Panc1 (cell line): ENCODE measurements around the gene STK39. TPM values are rescaled to one million over a fixed set of nuclear protein-coding genes. Genes with fewer than 3 reads are reported as not detected.

Experiments
- ATAC-seq: fragments of 200-7000 bp; cut with Tn5 transposase; 2 replicates; pipeline ENCODE4 v1.9.1; 2020; ENCODE audit warnings: mild to moderate bottlenecking, moderate library complexity
- BruUV-seq: library from RNA; stranded (reverse); fragments of 400-500 nt; replicated peaks from 2 replicates; lab custom pipeline; 2021; lab: Mats Ljungman, UMichigan
- CTCF ChIA-PET: fragments of 300-600 bp; sonication (Branson Sonifier 250); formaldehyde crosslinking; loops from one replicate; lab custom pipeline; 2022; ENCODE audit warnings: antibody characterized with exemption; lab: Charles Lee
- POLR2A ChIA-PET: fragments of 300-600 bp; sonication (Branson Sonifier 250); formaldehyde crosslinking; loops from one replicate; lab custom pipeline; 2022; ENCODE audit warnings: antibody characterized with exemption; lab: Charles Lee
- DNase-seq: peaks from one replicate; pipeline ENCODE4 v3.0.0-alpha.2; 2010; ENCODE audit warnings: low read depth, low spot score
- H3K27ac ChIP-seq: 2 replicates; pipeline ENCODE4 v1.5.1; 2011; ENCODE audit warnings: mild to moderate bottlenecking, low read length, inconsistent platforms
- H3K27me3 ChIP-seq: fragments of 200-500 bp; sonication (Bioruptor generic); 2 replicates; pipeline ENCODE4 v1.6.0; 2014; ENCODE audit warnings: low read length, inconsistent platforms; ENCODE audit not compliant: control insufficient read depth, insufficient read depth
- H3K36me3 ChIP-seq: fragments of 200-500 bp; sonication (Bioruptor generic); 2 replicates; pipeline ENCODE4 v1.5.1; 2014; ENCODE audit warnings: inconsistent platforms, mild to moderate bottlenecking, low read length, moderate library complexity; ENCODE audit not compliant: control insufficient read depth, insufficient read depth
- H3K4me1 ChIP-seq: 2 replicates; pipeline ENCODE4 v1.5.1; 2011; ENCODE audit warnings: inconsistent platforms, mild to moderate bottlenecking, low read length, moderate library complexity; ENCODE audit not compliant: control insufficient read depth, insufficient read depth
- H3K4me3 ChIP-seq, 2 experiments: 2 replicates each; pipeline ENCODE4 v1.5.1; 2011 to 2012; ENCODE audit warnings: low read depth in 2 of 2, low read length in 2 of 2, mild to moderate bottlenecking in 2 of 2, inconsistent platforms in 1 of 2, moderate library complexity in 1 of 2
- H3K9me3 ChIP-seq: fragments of 200-500 bp; sonication (Bioruptor generic); 2 replicates; pipeline ENCODE4 v1.5.1; 2014; ENCODE audit warnings: low read depth, mild to moderate bottlenecking, inconsistent platforms, low read length, moderate library complexity; ENCODE audit not compliant: control insufficient read depth, insufficient read depth
- POLR2AphosphoS5 ChIP-seq: IDR thresholded peaks from 2 replicates; pipeline ENCODE4 v1.6.1; 2012; ENCODE audit warnings: mild to moderate bottlenecking, low read depth, low read length, moderate library complexity
- SIN3A ChIP-seq: IDR thresholded peaks from 2 replicates; pipeline ENCODE4 v1.6.1; 2012; ENCODE audit warnings: low read depth, mild to moderate bottlenecking, low read length, moderate library complexity, borderline replicate concordance; ENCODE audit not compliant: insufficient read depth
- TCF7L2 ChIP-seq: IDR thresholded peaks from 2 replicates; pipeline ENCODE4 v1.6.1; 2011; ENCODE audit warnings: mild to moderate bottlenecking, low read depth, low read length, inconsistent platforms
- in situ Hi-C: cut with HindIII; loops from 2 replicates; pipeline ENCODE4 v1.10.0; 2016; ENCODE audit warnings: low sequenced_read_pairs, low pct_unique_long_range_greater_than_20kb
- intact Hi-C: fragments of 100-400 bp; cut with micrococcal nuclease; formaldehyde crosslinking; loops from one replicate; pipeline ENCODE4 v1.10.0; 2022; ENCODE audit not compliant: unreplicated experiment
- total RNA-seq: library from RNA; stranded (reverse); gene quantifications from one replicate; pipeline ENCODE4 v1.2.1, GENCODE V29; 2021; ENCODE audit not compliant: unreplicated experiment
- TF ChIP-seq, protein P1 (sequence below), 2 experiments: IDR thresholded peaks; 2 replicates each; pipeline ENCODE4 v1.6.1; 2011 to 2012; ENCODE audit warnings: low read depth in 2 of 2, control low read depth in 1 of 2, low read length in 1 of 2, mild to moderate bottlenecking in 1 of 2, moderate library complexity in 1 of 2; ENCODE audit not compliant: insufficient read depth in 1 of 2
- TF ChIP-seq, protein P2 (sequence below): fragments of 450-650 bp; IDR thresholded peaks from 2 replicates; pipeline ENCODE4 v1.5.1; 2017; ENCODE audit warnings: mild to moderate bottlenecking

STK39 gene
- total RNA-seq, 1 experiment from 2014 or later, result 14.0 TPM

DNA sequence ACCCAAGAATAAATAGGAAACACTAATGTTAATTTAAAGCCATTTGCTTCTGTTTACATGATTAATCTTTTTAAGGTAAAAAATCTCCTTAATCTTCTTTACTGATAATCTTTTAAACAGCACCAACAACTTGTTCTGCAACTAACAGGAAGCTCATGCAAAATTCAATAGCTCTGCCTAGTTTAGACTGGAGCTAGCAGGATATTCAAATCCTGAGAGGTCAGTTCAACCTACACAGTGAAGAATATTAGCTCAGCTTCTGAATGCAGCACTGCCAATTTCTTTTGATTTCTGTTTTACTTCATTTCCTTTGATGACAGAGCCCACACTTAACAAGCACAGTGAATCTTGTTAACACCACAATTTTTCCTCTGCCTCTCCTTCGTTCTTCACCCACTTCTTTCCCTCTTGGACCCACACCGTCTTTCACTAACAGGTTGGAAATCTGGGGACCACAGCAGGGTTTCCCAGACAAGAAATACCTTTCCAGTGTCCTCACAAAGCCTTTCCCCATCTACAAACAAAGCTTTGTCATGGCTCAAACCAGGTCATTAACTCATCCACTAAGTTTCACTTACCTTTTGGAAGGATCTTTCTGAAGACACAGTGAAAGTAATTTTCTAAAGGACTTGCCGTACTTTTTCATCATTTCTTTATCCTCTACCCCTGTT, 109.8 kb downstream of the STK39 start:
- H3K9me3 ChIP-seq, result no peaks in the 10 kb centered on the region
- ATAC-seq (no peak), DNase-seq (no peak)
- no TSS peak for BruUV-seq
- H3K4me3 ChIP-seq, result no peak overlapping the region
- no peaks in the 10 kb centered on the region for H3K4me1 ChIP-seq
- POLR2A ChIA-PET, result no interaction called here
- CTCF ChIA-PET, result no interaction called here
- in situ Hi-C loops (no loop called here), intact Hi-C loops (loop anchor here (5.0 to 10.0 kb wide), 2 partner anchors 200 to 777 kb away; no protein-coding TSS in a partner anchor)
- H3K27me3 ChIP-seq, result no peaks in the 10 kb centered on the region
- no peak overlapping the region for H3K27ac ChIP-seq
- no peaks in the 10 kb centered on the region for H3K36me3 ChIP-seq
- TF ChIP-seq SIN3A (no peak), TCF7L2 (no peak), POLR2AphosphoS5 (no peak)
- TF ChIP-seq, protein P1, sequence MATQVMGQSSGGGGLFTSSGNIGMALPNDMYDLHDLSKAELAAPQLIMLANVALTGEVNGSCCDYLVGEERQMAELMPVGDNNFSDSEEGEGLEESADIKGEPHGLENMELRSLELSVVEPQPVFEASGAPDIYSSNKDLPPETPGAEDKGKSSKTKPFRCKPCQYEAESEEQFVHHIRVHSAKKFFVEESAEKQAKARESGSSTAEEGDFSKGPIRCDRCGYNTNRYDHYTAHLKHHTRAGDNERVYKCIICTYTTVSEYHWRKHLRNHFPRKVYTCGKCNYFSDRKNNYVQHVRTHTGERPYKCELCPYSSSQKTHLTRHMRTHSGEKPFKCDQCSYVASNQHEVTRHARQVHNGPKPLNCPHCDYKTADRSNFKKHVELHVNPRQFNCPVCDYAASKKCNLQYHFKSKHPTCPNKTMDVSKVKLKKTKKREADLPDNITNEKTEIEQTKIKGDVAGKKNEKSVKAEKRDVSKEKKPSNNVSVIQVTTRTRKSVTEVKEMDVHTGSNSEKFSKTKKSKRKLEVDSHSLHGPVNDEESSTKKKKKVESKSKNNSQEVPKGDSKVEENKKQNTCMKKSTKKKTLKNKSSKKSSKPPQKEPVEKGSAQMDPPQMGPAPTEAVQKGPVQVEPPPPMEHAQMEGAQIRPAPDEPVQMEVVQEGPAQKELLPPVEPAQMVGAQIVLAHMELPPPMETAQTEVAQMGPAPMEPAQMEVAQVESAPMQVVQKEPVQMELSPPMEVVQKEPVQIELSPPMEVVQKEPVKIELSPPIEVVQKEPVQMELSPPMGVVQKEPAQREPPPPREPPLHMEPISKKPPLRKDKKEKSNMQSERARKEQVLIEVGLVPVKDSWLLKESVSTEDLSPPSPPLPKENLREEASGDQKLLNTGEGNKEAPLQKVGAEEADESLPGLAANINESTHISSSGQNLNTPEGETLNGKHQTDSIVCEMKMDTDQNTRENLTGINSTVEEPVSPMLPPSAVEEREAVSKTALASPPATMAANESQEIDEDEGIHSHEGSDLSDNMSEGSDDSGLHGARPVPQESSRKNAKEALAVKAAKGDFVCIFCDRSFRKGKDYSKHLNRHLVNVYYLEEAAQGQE (IDR thresholded peaks at IDR 0.05; ENCODE audit: insufficient read depth in 1 of 2, low read depth in 2 of 2, low read length in 1 of 2), result no peak
- TF ChIP-seq, protein P2, sequence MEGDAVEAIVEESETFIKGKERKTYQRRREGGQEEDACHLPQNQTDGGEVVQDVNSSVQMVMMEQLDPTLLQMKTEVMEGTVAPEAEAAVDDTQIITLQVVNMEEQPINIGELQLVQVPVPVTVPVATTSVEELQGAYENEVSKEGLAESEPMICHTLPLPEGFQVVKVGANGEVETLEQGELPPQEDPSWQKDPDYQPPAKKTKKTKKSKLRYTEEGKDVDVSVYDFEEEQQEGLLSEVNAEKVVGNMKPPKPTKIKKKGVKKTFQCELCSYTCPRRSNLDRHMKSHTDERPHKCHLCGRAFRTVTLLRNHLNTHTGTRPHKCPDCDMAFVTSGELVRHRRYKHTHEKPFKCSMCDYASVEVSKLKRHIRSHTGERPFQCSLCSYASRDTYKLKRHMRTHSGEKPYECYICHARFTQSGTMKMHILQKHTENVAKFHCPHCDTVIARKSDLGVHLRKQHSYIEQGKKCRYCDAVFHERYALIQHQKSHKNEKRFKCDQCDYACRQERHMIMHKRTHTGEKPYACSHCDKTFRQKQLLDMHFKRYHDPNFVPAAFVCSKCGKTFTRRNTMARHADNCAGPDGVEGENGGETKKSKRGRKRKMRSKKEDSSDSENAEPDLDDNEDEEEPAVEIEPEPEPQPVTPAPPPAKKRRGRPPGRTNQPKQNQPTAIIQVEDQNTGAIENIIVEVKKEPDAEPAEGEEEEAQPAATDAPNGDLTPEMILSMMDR, result no peak

DNA sequence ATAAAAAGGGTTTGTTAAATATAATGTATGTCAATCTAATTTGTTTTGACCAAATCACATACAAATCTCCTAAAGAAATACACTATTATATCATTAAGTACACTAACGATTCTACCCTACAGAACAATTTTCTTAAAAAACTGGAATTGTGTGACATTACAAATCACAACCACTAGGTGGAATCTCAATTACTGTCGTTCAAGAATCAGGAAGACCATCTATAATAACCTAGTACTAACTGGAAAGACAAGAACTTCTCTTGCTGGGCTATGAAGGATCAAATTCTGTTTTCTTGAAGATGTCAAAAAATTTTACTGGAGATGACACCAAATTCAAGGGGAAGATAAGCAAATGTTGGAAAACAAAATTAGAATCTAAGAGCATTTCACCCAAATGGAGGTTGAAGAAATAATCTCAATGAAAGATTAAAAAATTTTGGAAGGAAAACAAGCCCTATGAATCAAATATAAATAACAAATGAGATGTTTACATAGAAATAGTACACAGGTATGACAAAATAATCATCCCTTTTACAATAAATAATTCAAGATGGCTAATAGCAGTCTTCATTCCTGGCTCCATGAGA, 110.9 kb downstream of the STK39 start:
- peak; percentile 39 for DNase-seq
- no peak overlapping the region for H3K27ac ChIP-seq
- in situ Hi-C loops (no loop called here), intact Hi-C loops (loop anchor here (5.0 to 10.0 kb wide), 2 partner anchors 201 to 778 kb away; no protein-coding TSS in a partner anchor)
- ChIA-PET CTCF (interaction anchor here (0.9 kb wide), 1 partner anchor 526 kb away, joined by 3 read pairs; no protein-coding TSS in a partner anchor), POLR2A (no interaction called here)
- no peaks in the 10 kb centered on the region for H3K9me3 ChIP-seq
- H3K4me1 ChIP-seq, result no peaks in the 10 kb centered on the region
- no peak for ATAC-seq
- no peak for TF ChIP-seq TCF7L2
- TF ChIP-seq SIN3A, result no peak
- TF ChIP-seq, protein P2, result peak; percentile 64; the same call in 1 of the 2 replicates
- TF ChIP-seq, protein P1 (IDR thresholded peaks at IDR 0.05; ENCODE audit: insufficient read depth in 1 of 2, low read depth in 2 of 2, low read length in 1 of 2), result no peak
- TF ChIP-seq POLR2AphosphoS5, result no peak
- BruUV-seq, result no TSS peak
- no peaks in the 10 kb centered on the region for H3K27me3 ChIP-seq
- no peak overlapping the region for H3K4me3 ChIP-seq
- H3K36me3 ChIP-seq, result no peaks in the 10 kb centered on the region
